HepG2 (cell line): ENCODE results near the gene CAMK2D. TPM values are rescaled to one million over a fixed set of nuclear protein-coding genes. Genes with fewer than 3 reads are reported as not detected.

Source experiments
- RFX5 ChIP-seq: IDR thresholded peaks from 2 replicates; pipeline ENCODE4 v1.6.1; 2011; ENCODE audit warnings: low read depth, low read length, improper control_type of control experiment
- ZNF235 ChIP-seq: sonication (generic); formaldehyde crosslinking; IDR thresholded peaks from 2 replicates; pipeline ENCODE4 v1.8.1; 2023; ENCODE audit warnings: mild to moderate bottlenecking, missing genetic modification reagents, borderline replicate concordance
- ZNF331 ChIP-seq: sonication (generic); formaldehyde crosslinking; IDR thresholded peaks from 2 replicates; pipeline ENCODE4 v1.4.0; 2020; ENCODE audit warnings: missing genetic modification reagents
- ZNF333 ChIP-seq: sonication (generic); formaldehyde crosslinking; IDR thresholded peaks from 2 replicates; pipeline ENCODE4 v1.4.0; 2020; ENCODE audit warnings: mild to moderate bottlenecking, missing genetic modification reagents, borderline replicate concordance
- ZNF644 ChIP-seq: IDR thresholded peaks from 2 replicates; pipeline ENCODE4 v1.6.1; 2016; ENCODE audit warnings: low read depth
- ZNF660 ChIP-seq: sonication (generic); formaldehyde crosslinking; IDR thresholded peaks from 2 replicates; pipeline ENCODE4 v1.5.1; 2020; ENCODE audit warnings: mild to moderate bottlenecking, low read depth, missing genetic modification reagents, borderline replicate concordance
- ZNF766 ChIP-seq: sonication (generic); formaldehyde crosslinking; IDR thresholded peaks from 2 replicates; pipeline ENCODE4 v1.5.0; 2020; ENCODE audit warnings: missing genetic modification reagents, borderline replicate concordance
- ZZZ3 ChIP-seq: sonication (generic); formaldehyde crosslinking; IDR thresholded peaks from 2 replicates; pipeline ENCODE4 v1.4.0; 2020; ENCODE audit warnings: missing genetic modification reagents, mild to moderate bottlenecking, borderline replicate concordance
- polyA plus RNA-seq, 8 experiments: library from polyadenylated mRNA; depleted of rRNA in 3 of 8; stranded (reverse) in 7 of 8; unstranded in 1 of 8; fragments of >200 nt; fragmentation: Illumina TruSeq in 4 of 8; extraction: Trizol in 4 of 8; gene quantifications; 2 replicates each; pipeline versions ENCODE4 v1.2.1 to v1.2.3, GENCODE V29; 2011 to 2016; ENCODE audit warnings: low read depth in 4 of 8, missing spikeins in 1 of 8, mixed read lengths in 1 of 8; ENCODE audit not compliant: insufficient read depth in 1 of 8
- total RNA-seq, 5 experiments: library from RNA; depleted of rRNA; stranded (reverse); fragments of >200 nt; fragmentation: Illumina TruSeq; extraction: Trizol; gene quantifications; 2 replicates each; pipeline ENCODE4 v1.2.3, GENCODE V29; 2016; ENCODE audit warnings: low read depth in 1 of 5
- TF ChIP-seq, protein P1 (sequence below): sonication (generic); formaldehyde crosslinking; IDR thresholded peaks from 2 replicates; pipeline ENCODE4 v1.4.0; 2020; ENCODE audit warnings: missing genetic modification reagents, low read depth, mild to moderate bottlenecking, borderline replicate concordance
- TF ChIP-seq, protein P2 (sequence below): sonication (generic); formaldehyde crosslinking; IDR thresholded peaks from 2 replicates; pipeline ENCODE4 v1.5.1; 2020; ENCODE audit warnings: mild to moderate bottlenecking, missing genetic modification reagents, borderline replicate concordance
- TF ChIP-seq, protein P3 (sequence below): IDR thresholded peaks from 2 replicates; pipeline ENCODE4 v1.6.1; 2016; ENCODE audit warnings: low read depth, missing genetic modification reagents, missing compliant biosample characterization
- TF ChIP-seq, protein P4 (sequence below): sonication (generic); formaldehyde crosslinking; IDR thresholded peaks from 2 replicates; pipeline ENCODE4 v1.4.0; 2020; ENCODE audit warnings: missing genetic modification reagents
- TF ChIP-seq, protein P5 (sequence below): sonication (generic); formaldehyde crosslinking; IDR thresholded peaks from 2 replicates; pipeline ENCODE4 v1.5.1; 2020; ENCODE audit warnings: missing genetic modification reagents, mild to moderate bottlenecking, borderline replicate concordance
- TF ChIP-seq, protein P6 (sequence below): sonication (generic); formaldehyde crosslinking; IDR thresholded peaks from 2 replicates; pipeline ENCODE4 v1.8.0; 2022; ENCODE audit warnings: mild to moderate bottlenecking, missing genetic modification reagents, borderline replicate concordance
- TF ChIP-seq, protein P7 (sequence below): sonication (generic); formaldehyde crosslinking; IDR thresholded peaks from 2 replicates; pipeline ENCODE4 v1.4.0; 2020; ENCODE audit warnings: mild to moderate bottlenecking, missing genetic modification reagents

The CAMK2D gene
- total and polyA plus RNA-seq, 2 of the 13 experiments (the other 11 are each of a cell fraction or from before 2014, with no cell fraction given) = 18.0 to 65.4 TPM

DNA sequence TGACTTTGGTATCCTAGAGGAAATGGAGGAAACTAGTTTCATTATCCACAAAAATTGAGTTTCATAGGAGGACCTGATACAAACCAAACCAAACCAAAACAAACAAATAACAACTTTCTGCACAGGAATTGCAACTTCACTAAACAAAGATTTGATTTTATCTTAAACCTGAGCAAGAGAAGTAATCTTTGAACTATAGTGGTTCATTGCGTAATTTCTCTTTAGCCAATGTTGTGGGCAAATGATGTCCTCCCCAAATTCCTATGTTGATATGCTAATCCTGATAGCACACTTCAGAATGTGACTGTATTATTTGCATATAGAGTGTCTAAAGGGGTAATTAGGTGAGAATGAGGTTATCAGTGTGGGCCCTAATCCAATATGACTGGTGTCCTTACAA is 102.4 kb downstream of the CAMK2D start (continued):
- TF ChIP-seq, protein P1, sequence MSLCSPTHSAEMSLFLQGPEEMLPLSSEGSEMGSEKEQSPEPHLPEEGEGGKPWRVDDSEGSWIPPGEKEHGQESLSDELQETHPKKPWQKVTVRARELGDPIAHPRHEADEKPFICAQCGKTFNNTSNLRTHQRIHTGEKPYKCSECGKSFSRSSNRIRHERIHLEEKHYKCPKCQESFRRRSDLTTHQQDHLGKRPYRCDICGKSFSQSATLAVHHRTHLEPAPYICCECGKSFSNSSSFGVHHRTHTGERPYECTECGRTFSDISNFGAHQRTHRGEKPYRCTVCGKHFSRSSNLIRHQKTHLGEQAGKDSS = no peak
- TF ChIP-seq, protein P2, sequence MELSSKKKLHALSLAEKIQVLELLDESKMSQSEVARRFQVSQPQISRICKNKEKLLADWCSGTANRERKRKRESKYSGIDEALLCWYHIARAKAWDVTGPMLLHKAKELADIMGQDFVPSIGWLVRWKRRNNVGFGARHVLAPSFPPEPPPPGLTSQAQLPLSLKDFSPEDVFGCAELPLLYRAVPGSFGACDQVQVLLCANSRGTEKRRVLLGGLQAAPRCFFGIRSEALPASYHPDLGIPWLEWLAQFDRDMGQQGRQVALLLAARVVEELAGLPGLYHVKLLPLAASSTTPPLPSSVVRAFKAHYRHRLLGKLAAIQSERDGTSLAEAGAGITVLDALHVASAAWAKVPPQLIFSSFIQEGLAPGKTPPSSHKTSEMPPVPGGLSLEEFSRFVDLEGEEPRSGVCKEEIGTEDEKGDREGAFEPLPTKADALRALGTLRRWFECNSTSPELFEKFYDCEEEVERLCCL (CRISPR knock-in tag) = no peak
- no peak for TF ChIP-seq ZNF331 (CRISPR knock-in tag)
- TF ChIP-seq ZZZ3 = no peak
- TF ChIP-seq RFX5 = no peak
- TF ChIP-seq, protein P3, sequence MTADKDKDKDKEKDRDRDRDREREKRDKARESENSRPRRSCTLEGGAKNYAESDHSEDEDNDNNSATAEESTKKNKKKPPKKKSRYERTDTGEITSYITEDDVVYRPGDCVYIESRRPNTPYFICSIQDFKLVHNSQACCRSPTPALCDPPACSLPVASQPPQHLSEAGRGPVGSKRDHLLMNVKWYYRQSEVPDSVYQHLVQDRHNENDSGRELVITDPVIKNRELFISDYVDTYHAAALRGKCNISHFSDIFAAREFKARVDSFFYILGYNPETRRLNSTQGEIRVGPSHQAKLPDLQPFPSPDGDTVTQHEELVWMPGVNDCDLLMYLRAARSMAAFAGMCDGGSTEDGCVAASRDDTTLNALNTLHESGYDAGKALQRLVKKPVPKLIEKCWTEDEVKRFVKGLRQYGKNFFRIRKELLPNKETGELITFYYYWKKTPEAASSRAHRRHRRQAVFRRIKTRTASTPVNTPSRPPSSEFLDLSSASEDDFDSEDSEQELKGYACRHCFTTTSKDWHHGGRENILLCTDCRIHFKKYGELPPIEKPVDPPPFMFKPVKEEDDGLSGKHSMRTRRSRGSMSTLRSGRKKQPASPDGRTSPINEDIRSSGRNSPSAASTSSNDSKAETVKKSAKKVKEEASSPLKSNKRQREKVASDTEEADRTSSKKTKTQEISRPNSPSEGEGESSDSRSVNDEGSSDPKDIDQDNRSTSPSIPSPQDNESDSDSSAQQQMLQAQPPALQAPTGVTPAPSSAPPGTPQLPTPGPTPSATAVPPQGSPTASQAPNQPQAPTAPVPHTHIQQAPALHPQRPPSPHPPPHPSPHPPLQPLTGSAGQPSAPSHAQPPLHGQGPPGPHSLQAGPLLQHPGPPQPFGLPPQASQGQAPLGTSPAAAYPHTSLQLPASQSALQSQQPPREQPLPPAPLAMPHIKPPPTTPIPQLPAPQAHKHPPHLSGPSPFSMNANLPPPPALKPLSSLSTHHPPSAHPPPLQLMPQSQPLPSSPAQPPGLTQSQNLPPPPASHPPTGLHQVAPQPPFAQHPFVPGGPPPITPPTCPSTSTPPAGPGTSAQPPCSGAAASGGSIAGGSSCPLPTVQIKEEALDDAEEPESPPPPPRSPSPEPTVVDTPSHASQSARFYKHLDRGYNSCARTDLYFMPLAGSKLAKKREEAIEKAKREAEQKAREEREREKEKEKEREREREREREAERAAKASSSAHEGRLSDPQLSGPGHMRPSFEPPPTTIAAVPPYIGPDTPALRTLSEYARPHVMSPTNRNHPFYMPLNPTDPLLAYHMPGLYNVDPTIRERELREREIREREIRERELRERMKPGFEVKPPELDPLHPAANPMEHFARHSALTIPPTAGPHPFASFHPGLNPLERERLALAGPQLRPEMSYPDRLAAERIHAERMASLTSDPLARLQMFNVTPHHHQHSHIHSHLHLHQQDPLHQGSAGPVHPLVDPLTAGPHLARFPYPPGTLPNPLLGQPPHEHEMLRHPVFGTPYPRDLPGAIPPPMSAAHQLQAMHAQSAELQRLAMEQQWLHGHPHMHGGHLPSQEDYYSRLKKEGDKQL (CRISPR knock-in tag) = no peak
- TF ChIP-seq, protein P4, sequence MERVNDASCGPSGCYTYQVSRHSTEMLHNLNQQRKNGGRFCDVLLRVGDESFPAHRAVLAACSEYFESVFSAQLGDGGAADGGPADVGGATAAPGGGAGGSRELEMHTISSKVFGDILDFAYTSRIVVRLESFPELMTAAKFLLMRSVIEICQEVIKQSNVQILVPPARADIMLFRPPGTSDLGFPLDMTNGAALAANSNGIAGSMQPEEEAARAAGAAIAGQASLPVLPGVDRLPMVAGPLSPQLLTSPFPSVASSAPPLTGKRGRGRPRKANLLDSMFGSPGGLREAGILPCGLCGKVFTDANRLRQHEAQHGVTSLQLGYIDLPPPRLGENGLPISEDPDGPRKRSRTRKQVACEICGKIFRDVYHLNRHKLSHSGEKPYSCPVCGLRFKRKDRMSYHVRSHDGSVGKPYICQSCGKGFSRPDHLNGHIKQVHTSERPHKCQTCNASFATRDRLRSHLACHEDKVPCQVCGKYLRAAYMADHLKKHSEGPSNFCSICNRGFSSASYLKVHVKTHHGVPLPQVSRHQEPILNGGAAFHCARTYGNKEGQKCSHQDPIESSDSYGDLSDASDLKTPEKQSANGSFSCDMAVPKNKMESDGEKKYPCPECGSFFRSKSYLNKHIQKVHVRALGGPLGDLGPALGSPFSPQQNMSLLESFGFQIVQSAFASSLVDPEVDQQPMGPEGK (CRISPR knock-in tag) = no peak
- TF ChIP-seq, protein P5, sequence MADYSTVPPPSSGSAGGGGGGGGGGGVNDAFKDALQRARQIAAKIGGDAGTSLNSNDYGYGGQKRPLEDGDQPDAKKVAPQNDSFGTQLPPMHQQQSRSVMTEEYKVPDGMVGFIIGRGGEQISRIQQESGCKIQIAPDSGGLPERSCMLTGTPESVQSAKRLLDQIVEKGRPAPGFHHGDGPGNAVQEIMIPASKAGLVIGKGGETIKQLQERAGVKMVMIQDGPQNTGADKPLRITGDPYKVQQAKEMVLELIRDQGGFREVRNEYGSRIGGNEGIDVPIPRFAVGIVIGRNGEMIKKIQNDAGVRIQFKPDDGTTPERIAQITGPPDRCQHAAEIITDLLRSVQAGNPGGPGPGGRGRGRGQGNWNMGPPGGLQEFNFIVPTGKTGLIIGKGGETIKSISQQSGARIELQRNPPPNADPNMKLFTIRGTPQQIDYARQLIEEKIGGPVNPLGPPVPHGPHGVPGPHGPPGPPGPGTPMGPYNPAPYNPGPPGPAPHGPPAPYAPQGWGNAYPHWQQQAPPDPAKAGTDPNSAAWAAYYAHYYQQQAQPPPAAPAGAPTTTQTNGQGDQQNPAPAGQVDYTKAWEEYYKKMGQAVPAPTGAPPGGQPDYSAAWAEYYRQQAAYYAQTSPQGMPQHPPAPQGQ (CRISPR knock-in tag) = no peak
- TF ChIP-seq ZNF333 (CRISPR knock-in tag) = no peak
- TF ChIP-seq ZNF766 (CRISPR knock-in tag) = no peak
- no peak for TF ChIP-seq ZNF235 (CRISPR knock-in tag)
- TF ChIP-seq, protein P6, sequence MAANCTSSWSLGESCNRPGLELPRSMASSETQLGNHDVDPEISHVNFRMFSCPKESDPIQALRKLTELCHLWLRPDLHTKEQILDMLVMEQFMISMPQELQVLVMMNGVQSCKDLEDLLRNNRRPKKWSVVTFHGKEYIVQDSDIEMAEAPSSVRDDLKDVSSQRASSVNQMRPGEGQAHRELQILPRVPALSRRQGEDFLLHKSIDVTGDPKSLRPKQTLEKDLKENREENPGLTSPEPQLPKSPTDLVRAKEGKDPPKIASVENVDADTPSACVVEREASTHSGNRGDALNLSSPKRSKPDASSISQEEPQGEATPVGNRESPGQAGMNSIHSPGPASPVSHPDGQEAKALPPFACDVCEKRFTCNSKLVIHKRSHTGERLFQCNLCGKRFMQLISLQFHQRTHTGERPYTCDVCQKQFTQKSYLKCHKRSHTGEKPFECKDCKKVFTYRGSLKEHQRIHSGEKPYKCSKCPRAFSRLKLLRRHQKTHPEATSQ (CRISPR knock-in tag) = peak; percentile 72; the same call in 1 of the 2 replicates
- 0 out of 2 replicates have a peak, but pooled peaks have one; percentile 44 for TF ChIP-seq ZNF644 (CRISPR knock-in tag)
- TF ChIP-seq ZNF660 = no peak
- TF ChIP-seq, protein P7, sequence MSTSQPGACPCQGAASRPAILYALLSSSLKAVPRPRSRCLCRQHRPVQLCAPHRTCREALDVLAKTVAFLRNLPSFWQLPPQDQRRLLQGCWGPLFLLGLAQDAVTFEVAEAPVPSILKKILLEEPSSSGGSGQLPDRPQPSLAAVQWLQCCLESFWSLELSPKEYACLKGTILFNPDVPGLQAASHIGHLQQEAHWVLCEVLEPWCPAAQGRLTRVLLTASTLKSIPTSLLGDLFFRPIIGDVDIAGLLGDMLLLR = no peak
